ENCODE results near the gene HIRA. TPM values are rescaled to one million over a fixed set of nuclear protein-coding genes. Genes with fewer than 3 reads are reported as not detected.

Gene HIRA
- polyA plus RNA-seq, 4 donors: 33.5 to 37.0 (median 35.3) TPM

GRCh38 chr22:19290400-19291217 lies 140.9 kb downstream of the HIRA start:
- no peak for DNase-seq (ENCODE audit: low read depth in 4 of 4, low spot score in 3 of 4)

GRCh38 chr22:19289475-19290161 lies 141.9 kb downstream of the HIRA start:
- DNase-seq (ENCODE audit: low read depth in 4 of 4, low spot score in 3 of 4): no peak

GRCh38 chr22:19287889-19288288 lies 143.6 kb downstream of the HIRA start:
- DNase-seq (ENCODE audit: low read depth in 4 of 4, low spot score in 3 of 4): no peak

- DNase-seq (ENCODE audit: low read depth in 4 of 4, low spot score in 3 of 4): no peak
Observed at GRCh38 chr22:19287076-19287707, 144.3 kb downstream of the HIRA start.

GRCh38 chr22:19285831-19286230 lies 145.7 kb downstream of the HIRA start:
- no peak for DNase-seq (ENCODE audit: low read depth in 4 of 4, low spot score in 3 of 4)

Other genes with a start within 250 kb of the HIRA start
- gene CLTCL1, start 140.0 kb downstream of the HIRA start, polyA plus RNA-seq (ENCODE audit: insufficient read length in 4 of 4): 1 to 10 TPM; 3.3 to 5.9 (median 4.8) TPM
- 10 to 100 TPM; 43.8 to 47.2 (median 46.2) TPM for gene MRPL40, start 812 bp upstream of the HIRA start, polyA plus RNA-seq (ENCODE audit: insufficient read length in 4 of 4)
- 10 to 100 TPM; 42.9 to 47.0 (median 44.3) TPM for gene C22orf39, start 16.0 kb upstream of the HIRA start, polyA plus RNA-seq (ENCODE audit: insufficient read length in 4 of 4)
- 10 to 100 TPM; 65.1 to 69.1 (median 67.0) TPM for gene UFD1, start 47.5 kb upstream of the HIRA start, polyA plus RNA-seq (ENCODE audit: insufficient read length in 4 of 4)
- gene CDC45, start 48.2 kb upstream of the HIRA start, polyA plus RNA-seq (ENCODE audit: insufficient read length in 4 of 4): 10 to 100 TPM; 14.7 to 21.1 (median 17.4) TPM
- 10 to 100 TPM; 24.1 to 51.9 (median 26.2) TPM for gene CLDN5, start 92.7 kb upstream of the HIRA start, polyA plus RNA-seq (ENCODE audit: insufficient read length in 4 of 4)

All from right renal pelvis (tissue), 4 donors.